A549 (cell line): ENCODE measurements around the gene ARL10. TPM values are rescaled to one million over a fixed set of nuclear protein-coding genes. Genes with fewer than 3 reads are reported as not detected.

ENCODE experiments used
- ATAC-seq, 2 experiments: fragments of 200-7000 bp in 1 of 2; fragments of >200 bp in 1 of 2; cut with Nextera tagmentation in 1 of 2; cut with Tn5 transposase in 1 of 2; 3 replicates each; pipeline versions ENCODE4 v1.8.0 to v1.9.1; 2018 to 2020; ENCODE audit warnings: mild to moderate bottlenecking in 1 of 2, moderate library complexity in 1 of 2
- CTCF ChIA-PET: fragments of 300-600 bp; sonication (Branson Sonifier 250); formaldehyde crosslinking; extraction: SDS; loops from one replicate; lab custom pipeline; 2021; ENCODE audit warnings: antibody characterized with exemption, inconsistent platforms; lab: Yijun Ruan, JAX
- POLR2A ChIA-PET: fragments of 350-600 bp; formaldehyde crosslinking; extraction: SDS; loops from one replicate; lab custom pipeline; 2021; ENCODE audit warnings: antibody characterized with exemption, inconsistent platforms; lab: Yijun Ruan, JAX
- DNase-seq, 2 experiments: peaks; one replicate each; pipeline versions ENCODE4 v3.0.0 to v3.0.0-alpha.2; 2011 to 2016; ENCODE audit warnings: low read depth in 1 of 2, low spot score in 1 of 2
- FAIRE-seq: peaks from 2 replicates; lab custom pipeline; 2011; peaks lifted over from hg19 to GRCh38; lab: Jason Lieb, UNC
- H3K27ac ChIP-seq, 2 experiments: fragments of >200 bp; sonication (Bioruptor Twin); formaldehyde crosslinking; 3 replicates each; pipeline ENCODE4 v1.5.1; 2016 to 2017
- H3K4me1 ChIP-seq: fragments of >200 bp; sonication (Bioruptor Twin); formaldehyde crosslinking; 3 replicates; pipeline ENCODE4 v1.6.1; 2016
- H3K4me2 ChIP-seq: fragments of >200 bp; sonication (Bioruptor Twin); formaldehyde crosslinking; 3 replicates; pipeline ENCODE4 v1.6.1; 2016
- H3K4me3 ChIP-seq: fragments of >200 bp; sonication (Bioruptor Twin); formaldehyde crosslinking; 3 replicates; pipeline ENCODE4 v1.5.1; 2016
- H3K9me3 ChIP-seq: fragments of >200 bp; sonication (Bioruptor Twin); formaldehyde crosslinking; 3 replicates; pipeline ENCODE4 v1.6.1; 2016
- ATOH8 ChIP-seq: fragments of 250-450 bp; sonication (Bioruptor Pico); IDR thresholded peaks from 2 replicates; pipeline ENCODE4 v1.5.0; 2020; ENCODE audit warnings: low read depth, mild to moderate bottlenecking, moderate library complexity
- CBX2 ChIP-seq: fragments of 200-600 bp; sonication (generic); IDR thresholded peaks from 2 replicates; pipeline ENCODE4 v1.6.1; 2016; ENCODE audit warnings: low read depth, mild to moderate bottlenecking, borderline replicate concordance
- CBX8 ChIP-seq: fragments of 200-600 bp; sonication (generic); IDR thresholded peaks from 2 replicates; pipeline ENCODE4 v1.6.1; 2016
- CEBPB ChIP-seq, 2 experiments: fragments of >200 bp in 1 of 2; sonication (Bioruptor Twin) in 1 of 2; formaldehyde crosslinking in 1 of 2; IDR thresholded peaks; 2 replicates each; pipeline ENCODE4 v1.6.1; 2012 to 2016
- EHMT2 ChIP-seq: fragments of 200-600 bp; sonication (generic); IDR thresholded peaks from 2 replicates; pipeline ENCODE4 v1.6.1; 2016; ENCODE audit warnings: antibody characterized with exemption, low read depth, mild to moderate bottlenecking, moderate library complexity
- ESRRA ChIP-seq: fragments of 150-350 bp; IDR thresholded peaks from 2 replicates; pipeline ENCODE4 v1.6.1; 2014; ENCODE audit warnings: mild to moderate bottlenecking, low read length, borderline replicate concordance
- FOSB ChIP-seq: fragments of 250-450 bp; sonication (Bioruptor Pico); IDR thresholded peaks from 2 replicates; pipeline ENCODE4 v1.5.0; 2020; ENCODE audit warnings: mild to moderate bottlenecking, moderate library complexity
- HDAC2 ChIP-seq: fragments of 200-600 bp; sonication (generic); IDR thresholded peaks from 2 replicates; pipeline ENCODE4 v1.6.1; 2016
- HOXB13 ChIP-seq: fragments of 250-450 bp; sonication (Bioruptor Pico); IDR thresholded peaks from 2 replicates; pipeline ENCODE4 v1.5.0; 2020; ENCODE audit warnings: low read depth, mild to moderate bottlenecking, moderate library complexity
- JUN ChIP-seq, 2 experiments: fragments of >200 bp; sonication (Bioruptor Twin); formaldehyde crosslinking; IDR thresholded peaks; 2 replicates in 1 of 2; 3 replicates in 1 of 2; pipeline ENCODE4 v1.6.1; 2016 to 2017
- JUNB ChIP-seq: fragments of >200 bp; sonication (Bioruptor Twin); formaldehyde crosslinking; IDR thresholded peaks from 2 replicates; pipeline ENCODE4 v1.6.1; 2016
- NPAS2 ChIP-seq: fragments of 250-450 bp; sonication (Bioruptor Pico); IDR thresholded peaks from 2 replicates; pipeline ENCODE4 v1.8.0; 2022; ENCODE audit warnings: mild to moderate bottlenecking, moderate library complexity, borderline replicate concordance
- NR3C1 ChIP-seq: fragments of >200 bp; sonication (Bioruptor Twin); formaldehyde crosslinking; IDR thresholded peaks from 3 replicates; pipeline ENCODE4 v1.6.1; 2017
- PHF8 ChIP-seq: fragments of 200-600 bp; sonication (generic); IDR thresholded peaks from 2 replicates; pipeline ENCODE4 v1.6.1; 2016; ENCODE audit warnings: low read depth, mild to moderate bottlenecking, antibody characterized with exemption, moderate library complexity, borderline replicate concordance
- POLR2AphosphoS2 ChIP-seq: conservative IDR thresholded peaks from 2 replicates; pipeline ENCODE4 v1.6.1; 2012; ENCODE audit warnings: low read length, improper control_type of control experiment, inconsistent platforms
- RAD21 ChIP-seq, 2 experiments: fragments of >200 bp in 1 of 2; sonication (Bioruptor Twin) in 1 of 2; formaldehyde crosslinking in 1 of 2; IDR thresholded peaks in 1 of 2; conservative IDR thresholded peaks in 1 of 2; 2 replicates in 1 of 2; 3 replicates in 1 of 2; pipeline ENCODE4 v1.6.1; 2012 to 2018; ENCODE audit warnings: inconsistent platforms in 1 of 2
- RNF2 ChIP-seq: fragments of 200-600 bp; sonication (generic); IDR thresholded peaks from 2 replicates; pipeline ENCODE4 v1.6.1; 2016; ENCODE audit warnings: low read depth, mild to moderate bottlenecking, antibody characterized with exemption, moderate library complexity, borderline replicate concordance
- SMC3 ChIP-seq: fragments of >200 bp; sonication (Bioruptor Twin); formaldehyde crosslinking; IDR thresholded peaks from 3 replicates; pipeline ENCODE4 v1.6.1; 2018; ENCODE audit warnings: inconsistent platforms
- TFCP2L1 ChIP-seq: fragments of 250-450 bp; sonication (Bioruptor Pico); IDR thresholded peaks from 2 replicates; pipeline ENCODE4 v1.5.0; 2021; ENCODE audit warnings: mild to moderate bottlenecking
- ZC3H11A ChIP-seq: fragments of 450-650 bp; IDR thresholded peaks from 2 replicates; pipeline ENCODE4 v1.6.1; 2014; ENCODE audit warnings: antibody characterized with exemption, mild to moderate bottlenecking
- WGBS: methylation state at CpG from one replicate; pipeline ENCODE4 v1.1.6; 2017; ENCODE audit errors: missing lambda C conversion rate; 5-methylcytosine and 5-hydroxymethylcytosine counted together
- polyA plus RNA-seq, 4 experiments: library from polyadenylated mRNA; depleted of rRNA in 3 of 4; stranded (reverse); fragments of >200 nt; fragmentation: RNase III in 1 of 4; extraction: RNeasy Plus Mini Kit Qiagen cat#74134 plus additional on column Dnase treatment in 1 of 4; gene quantifications; 2 replicates in 3 of 4; 3 replicates in 1 of 4; pipeline ENCODE4 v1.2.3, GENCODE V29; 2011 to 2017
- TF ChIP-seq, protein P1 (sequence below): fragments of 200-600 bp; sonication (generic); IDR thresholded peaks from 2 replicates; pipeline ENCODE4 v1.6.1; 2016; ENCODE audit warnings: antibody characterized with exemption, mild to moderate bottlenecking, moderate library complexity
- TF ChIP-seq, protein P2 (sequence below): fragments of >200 bp; sonication (Bioruptor Twin); formaldehyde crosslinking; IDR thresholded peaks from 3 replicates; pipeline ENCODE4 v1.5.1; 2016
- TF ChIP-seq, protein P3 (sequence below): fragments of >200 bp; sonication (Bioruptor Twin); formaldehyde crosslinking; IDR thresholded peaks from 2 replicates; pipeline ENCODE4 v1.6.1; 2016
- TF ChIP-seq, protein P4 (sequence below): IDR thresholded peaks from 2 replicates; pipeline ENCODE4 v1.6.1; 2012

ARL10 gene
- polyA plus RNA-seq, 2 of the 4 experiments (the other 2 are of a cell fraction): 0.15 to 0.21 TPM

GRCh38 chr5:176381979-176382378, 16.7 kb downstream of the ARL10 start (continued):
- no peak for TF ChIP-seq CBX2

- H3K4me3 ChIP-seq: no peak overlapping the region
- no peak overlapping the region for H3K27ac ChIP-seq
- TF ChIP-seq CBX8 (no peak), JUNB (no peak), RNF2 (no peak), TFCP2L1 (CRISPR knock-in tag) (no peak), EHMT2 (no peak), PHF8 (no peak), SMC3 (no peak), CEBPB (IDR thresholded peaks at IDR 0.05) (no peak)
- TF ChIP-seq, protein P1, sequence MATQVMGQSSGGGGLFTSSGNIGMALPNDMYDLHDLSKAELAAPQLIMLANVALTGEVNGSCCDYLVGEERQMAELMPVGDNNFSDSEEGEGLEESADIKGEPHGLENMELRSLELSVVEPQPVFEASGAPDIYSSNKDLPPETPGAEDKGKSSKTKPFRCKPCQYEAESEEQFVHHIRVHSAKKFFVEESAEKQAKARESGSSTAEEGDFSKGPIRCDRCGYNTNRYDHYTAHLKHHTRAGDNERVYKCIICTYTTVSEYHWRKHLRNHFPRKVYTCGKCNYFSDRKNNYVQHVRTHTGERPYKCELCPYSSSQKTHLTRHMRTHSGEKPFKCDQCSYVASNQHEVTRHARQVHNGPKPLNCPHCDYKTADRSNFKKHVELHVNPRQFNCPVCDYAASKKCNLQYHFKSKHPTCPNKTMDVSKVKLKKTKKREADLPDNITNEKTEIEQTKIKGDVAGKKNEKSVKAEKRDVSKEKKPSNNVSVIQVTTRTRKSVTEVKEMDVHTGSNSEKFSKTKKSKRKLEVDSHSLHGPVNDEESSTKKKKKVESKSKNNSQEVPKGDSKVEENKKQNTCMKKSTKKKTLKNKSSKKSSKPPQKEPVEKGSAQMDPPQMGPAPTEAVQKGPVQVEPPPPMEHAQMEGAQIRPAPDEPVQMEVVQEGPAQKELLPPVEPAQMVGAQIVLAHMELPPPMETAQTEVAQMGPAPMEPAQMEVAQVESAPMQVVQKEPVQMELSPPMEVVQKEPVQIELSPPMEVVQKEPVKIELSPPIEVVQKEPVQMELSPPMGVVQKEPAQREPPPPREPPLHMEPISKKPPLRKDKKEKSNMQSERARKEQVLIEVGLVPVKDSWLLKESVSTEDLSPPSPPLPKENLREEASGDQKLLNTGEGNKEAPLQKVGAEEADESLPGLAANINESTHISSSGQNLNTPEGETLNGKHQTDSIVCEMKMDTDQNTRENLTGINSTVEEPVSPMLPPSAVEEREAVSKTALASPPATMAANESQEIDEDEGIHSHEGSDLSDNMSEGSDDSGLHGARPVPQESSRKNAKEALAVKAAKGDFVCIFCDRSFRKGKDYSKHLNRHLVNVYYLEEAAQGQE: no peak
- TF ChIP-seq, all 56 proteins: peak for 0
- ATAC-seq (peak in 1 of 2 experiments; percentile 8; a peak in 3 of 6 replicates), FAIRE-seq (no peak), DNase-seq (no peak)
- ChIA-PET POLR2A (no interaction called here), CTCF (interaction anchor here (1.0 to 1.4 kb wide), 3 partner anchors 10 to 849 kb away, joined by 3 to 4 read pairs (median 3); no protein-coding TSS in a partner anchor)
- Histone ChIP-seq H3K4me2 (no peak overlapping the region), H3K9me3 (no peaks in the 10 kb centered on the region), H3K4me1 (peaks cover 12% of the 10 kb centered on the region)
- 88% methylated on average over 3 of the region's 3 CpGs for WGBS
Observed at GRCh38 chr5:176382721-176383120, 17.4 kb downstream of the ARL10 start.

DNA sequence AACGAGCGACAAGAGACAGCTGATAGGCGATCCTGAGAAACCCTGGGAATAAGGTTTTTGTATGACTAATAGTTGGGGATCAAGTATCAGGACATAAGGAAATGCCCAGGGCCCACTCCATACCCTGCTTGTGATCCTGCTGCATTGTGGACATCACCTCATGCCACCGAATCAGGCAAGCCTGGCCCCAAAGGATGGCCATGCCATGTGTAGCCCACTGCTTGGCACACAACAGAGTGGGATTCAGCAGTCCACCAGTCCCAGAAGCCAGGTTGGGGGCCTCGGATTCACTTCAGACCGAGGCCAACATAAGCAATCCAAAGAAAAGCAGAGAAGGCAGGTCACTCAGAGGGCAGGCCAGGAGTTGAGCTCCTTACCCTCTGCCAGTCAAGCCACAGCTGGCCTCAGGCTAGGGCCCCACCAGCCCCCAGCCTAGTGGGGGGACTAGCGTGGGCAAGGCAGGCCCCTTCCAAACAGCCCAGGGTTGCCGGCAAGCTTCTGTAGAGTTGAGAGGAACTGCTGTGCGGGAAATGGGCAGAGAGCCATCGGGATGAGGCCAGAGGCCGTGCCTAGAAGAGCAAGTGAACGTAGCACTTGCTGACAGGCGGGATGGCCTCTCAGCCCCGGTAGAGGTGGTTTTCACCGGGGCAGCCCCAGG, 18.1 kb downstream of the ARL10 start:
- ATAC-seq (no peak), FAIRE-seq (no peak), DNase-seq (no peak)
- Histone ChIP-seq H3K9me3 (no peaks in the 10 kb centered on the region), H3K4me3 (no peak overlapping the region), H3K27ac (no peak overlapping the region), H3K4me2 (no peak overlapping the region), H3K4me1 (peaks cover 12% of the 10 kb centered on the region)
- TF ChIP-seq ESRRA (no peak), NPAS2 (CRISPR knock-in tag) (no peak), HOXB13 (CRISPR knock-in tag) (no peak), ATOH8 (CRISPR knock-in tag) (no peak), JUN (IDR thresholded peaks at IDR 0.05) (no peak), RAD21 (conservative IDR thresholded peaks at IDR 0.05 in 1 of 2, IDR thresholded peaks at IDR 0.05 in 1 of 2) (no peak), FOSB (CRISPR knock-in tag) (no peak), POLR2AphosphoS2 (no peak), NR3C1 (no peak), HDAC2 (no peak), ZC3H11A (no peak), EHMT2 (no peak)
- TF ChIP-seq, protein P2, sequence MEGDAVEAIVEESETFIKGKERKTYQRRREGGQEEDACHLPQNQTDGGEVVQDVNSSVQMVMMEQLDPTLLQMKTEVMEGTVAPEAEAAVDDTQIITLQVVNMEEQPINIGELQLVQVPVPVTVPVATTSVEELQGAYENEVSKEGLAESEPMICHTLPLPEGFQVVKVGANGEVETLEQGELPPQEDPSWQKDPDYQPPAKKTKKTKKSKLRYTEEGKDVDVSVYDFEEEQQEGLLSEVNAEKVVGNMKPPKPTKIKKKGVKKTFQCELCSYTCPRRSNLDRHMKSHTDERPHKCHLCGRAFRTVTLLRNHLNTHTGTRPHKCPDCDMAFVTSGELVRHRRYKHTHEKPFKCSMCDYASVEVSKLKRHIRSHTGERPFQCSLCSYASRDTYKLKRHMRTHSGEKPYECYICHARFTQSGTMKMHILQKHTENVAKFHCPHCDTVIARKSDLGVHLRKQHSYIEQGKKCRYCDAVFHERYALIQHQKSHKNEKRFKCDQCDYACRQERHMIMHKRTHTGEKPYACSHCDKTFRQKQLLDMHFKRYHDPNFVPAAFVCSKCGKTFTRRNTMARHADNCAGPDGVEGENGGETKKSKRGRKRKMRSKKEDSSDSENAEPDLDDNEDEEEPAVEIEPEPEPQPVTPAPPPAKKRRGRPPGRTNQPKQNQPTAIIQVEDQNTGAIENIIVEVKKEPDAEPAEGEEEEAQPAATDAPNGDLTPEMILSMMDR: no peak
- TF ChIP-seq, protein P3, sequence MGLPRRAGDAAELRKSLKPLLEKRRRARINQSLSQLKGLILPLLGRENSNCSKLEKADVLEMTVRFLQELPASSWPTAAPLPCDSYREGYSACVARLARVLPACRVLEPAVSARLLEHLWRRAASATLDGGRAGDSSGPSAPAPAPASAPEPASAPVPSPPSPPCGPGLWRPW: no peak
- TF ChIP-seq, protein P4, sequence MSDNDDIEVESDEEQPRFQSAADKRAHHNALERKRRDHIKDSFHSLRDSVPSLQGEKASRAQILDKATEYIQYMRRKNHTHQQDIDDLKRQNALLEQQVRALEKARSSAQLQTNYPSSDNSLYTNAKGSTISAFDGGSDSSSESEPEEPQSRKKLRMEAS: no peak
- CTCF ChIA-PET: interaction anchor here (1.0 to 1.4 kb wide), 2 partner anchors 9 to 654 kb away, joined by 3 read pairs; no protein-coding TSS in a partner anchor
- POLR2A ChIA-PET: no interaction called here
- WGBS: 95% methylated on average over 15 of the region's 15 CpGs
